Cardiac fibroblast (primary cell): ENCODE measurements around the gene PIM3.

ENCODE experiments used
- DNase-seq, 2 donors: peaks; one replicate each; pipeline versions ENCODE4 v3.0.0 to v3.0.0-alpha.2; 2010; ENCODE audit warnings: low read depth in 2 of 2
- H3K4me3 ChIP-seq, 2 donors: replicated peaks in 1 of 2; 1 replicate in 1 of 2; 2 replicates in 1 of 2; pipeline ENCODE4 v1.5.1; 2011; ENCODE audit warnings: low read depth in 2 of 2, low read length in 2 of 2, mild to moderate bottlenecking in 2 of 2, moderate library complexity in 1 of 2
- TF ChIP-seq, protein P1 (sequence below): IDR thresholded peaks from one replicate; pipeline ENCODE4 v1.5.1; 2011; ENCODE audit warnings: low read depth, mild to moderate bottlenecking, low read length, inconsistent platforms

PIM3 gene

DNA sequence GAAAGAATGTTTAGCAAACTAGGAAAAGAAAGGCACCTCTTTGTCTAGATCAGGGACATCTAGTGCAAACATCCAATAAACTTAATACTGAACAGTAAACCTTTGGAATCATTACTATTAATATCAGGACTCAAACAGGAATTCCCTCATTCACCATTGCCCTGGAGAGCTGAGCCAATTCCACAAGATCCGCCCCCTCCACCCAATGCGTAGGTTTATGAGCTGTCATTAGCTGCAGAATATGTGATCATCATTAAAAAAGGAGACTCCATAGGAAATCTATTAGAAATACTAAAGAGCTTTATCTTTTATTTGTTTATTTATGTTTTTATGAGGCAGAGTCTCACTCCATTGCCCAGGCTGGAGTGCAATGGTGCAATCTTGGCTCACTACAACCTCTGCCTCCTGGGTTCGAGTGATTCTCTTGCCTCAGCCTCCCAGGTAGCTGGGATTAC lies 46.5 kb downstream of the PIM3 start:
- TF ChIP-seq, protein P1, sequence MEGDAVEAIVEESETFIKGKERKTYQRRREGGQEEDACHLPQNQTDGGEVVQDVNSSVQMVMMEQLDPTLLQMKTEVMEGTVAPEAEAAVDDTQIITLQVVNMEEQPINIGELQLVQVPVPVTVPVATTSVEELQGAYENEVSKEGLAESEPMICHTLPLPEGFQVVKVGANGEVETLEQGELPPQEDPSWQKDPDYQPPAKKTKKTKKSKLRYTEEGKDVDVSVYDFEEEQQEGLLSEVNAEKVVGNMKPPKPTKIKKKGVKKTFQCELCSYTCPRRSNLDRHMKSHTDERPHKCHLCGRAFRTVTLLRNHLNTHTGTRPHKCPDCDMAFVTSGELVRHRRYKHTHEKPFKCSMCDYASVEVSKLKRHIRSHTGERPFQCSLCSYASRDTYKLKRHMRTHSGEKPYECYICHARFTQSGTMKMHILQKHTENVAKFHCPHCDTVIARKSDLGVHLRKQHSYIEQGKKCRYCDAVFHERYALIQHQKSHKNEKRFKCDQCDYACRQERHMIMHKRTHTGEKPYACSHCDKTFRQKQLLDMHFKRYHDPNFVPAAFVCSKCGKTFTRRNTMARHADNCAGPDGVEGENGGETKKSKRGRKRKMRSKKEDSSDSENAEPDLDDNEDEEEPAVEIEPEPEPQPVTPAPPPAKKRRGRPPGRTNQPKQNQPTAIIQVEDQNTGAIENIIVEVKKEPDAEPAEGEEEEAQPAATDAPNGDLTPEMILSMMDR: no peak
- DNase-seq: no peak
- no peak overlapping the region for H3K4me3 ChIP-seq

DNA sequence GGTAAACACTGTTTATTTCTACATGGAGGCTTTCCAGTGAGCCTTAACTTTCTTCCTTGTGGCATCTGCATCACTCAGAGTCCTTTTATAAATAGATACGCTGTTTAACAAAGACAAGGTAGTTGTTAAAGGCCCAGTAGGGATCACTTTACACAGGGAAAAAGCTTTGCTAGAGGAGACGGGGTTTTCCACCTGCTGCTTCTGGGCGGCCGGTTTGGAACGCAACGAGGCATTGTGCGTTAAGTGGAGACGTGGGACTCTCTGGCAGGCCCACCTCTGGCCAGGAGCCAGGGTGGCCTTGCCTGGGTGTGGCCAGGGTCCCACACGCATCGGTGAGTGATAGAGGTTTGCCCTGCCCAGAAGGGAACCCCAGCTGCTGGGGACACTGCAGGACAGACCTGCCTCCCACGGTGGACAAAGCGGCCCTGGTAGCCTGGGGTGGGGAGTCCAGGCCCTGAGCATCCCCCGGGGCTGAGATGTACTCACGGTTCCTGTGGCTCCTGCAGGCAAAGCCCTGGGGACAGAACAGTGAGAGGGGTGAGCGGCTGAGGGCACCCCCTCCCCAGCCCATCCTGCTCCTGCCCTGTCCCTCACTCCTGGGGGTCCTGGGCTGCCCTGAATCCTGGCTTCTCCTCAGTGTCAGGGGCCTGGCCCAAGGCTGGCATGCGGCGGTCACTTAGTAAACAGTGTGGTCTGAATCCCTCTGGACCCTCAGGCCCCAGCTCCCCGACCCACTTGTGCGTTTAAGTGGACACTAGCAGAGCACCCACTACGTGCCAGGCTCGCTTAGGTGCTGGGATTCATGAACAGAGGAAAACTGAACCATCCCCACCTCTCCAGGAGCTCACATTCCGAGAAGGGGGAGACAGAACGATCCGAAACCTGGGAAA lies 47.8 kb downstream of the PIM3 start:
- no peak for DNase-seq
- TF ChIP-seq, protein P1: no peak
- no peak overlapping the region for H3K4me3 ChIP-seq

DNA sequence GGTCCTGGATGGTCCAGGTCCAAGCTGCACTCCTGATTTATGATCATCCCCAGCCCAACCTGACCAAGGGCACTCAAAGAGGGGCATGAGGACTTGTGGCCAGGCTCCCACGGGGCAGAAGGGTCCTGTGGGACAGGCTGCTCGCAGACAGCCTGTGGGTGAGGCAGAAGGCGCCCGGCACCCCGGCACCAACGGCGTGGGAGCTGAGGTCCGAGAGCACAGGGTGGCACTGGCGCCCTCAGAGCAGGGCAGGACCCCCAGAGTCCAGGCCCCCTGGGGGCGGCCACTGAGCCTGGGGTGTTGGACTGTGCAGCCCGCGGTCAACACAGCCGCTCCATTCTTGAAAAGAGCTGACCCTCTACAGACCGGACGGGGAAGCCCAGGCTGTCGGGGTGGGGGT lies 48.7 kb downstream of the PIM3 start:
- TF ChIP-seq, protein P1: no peak

DNA sequence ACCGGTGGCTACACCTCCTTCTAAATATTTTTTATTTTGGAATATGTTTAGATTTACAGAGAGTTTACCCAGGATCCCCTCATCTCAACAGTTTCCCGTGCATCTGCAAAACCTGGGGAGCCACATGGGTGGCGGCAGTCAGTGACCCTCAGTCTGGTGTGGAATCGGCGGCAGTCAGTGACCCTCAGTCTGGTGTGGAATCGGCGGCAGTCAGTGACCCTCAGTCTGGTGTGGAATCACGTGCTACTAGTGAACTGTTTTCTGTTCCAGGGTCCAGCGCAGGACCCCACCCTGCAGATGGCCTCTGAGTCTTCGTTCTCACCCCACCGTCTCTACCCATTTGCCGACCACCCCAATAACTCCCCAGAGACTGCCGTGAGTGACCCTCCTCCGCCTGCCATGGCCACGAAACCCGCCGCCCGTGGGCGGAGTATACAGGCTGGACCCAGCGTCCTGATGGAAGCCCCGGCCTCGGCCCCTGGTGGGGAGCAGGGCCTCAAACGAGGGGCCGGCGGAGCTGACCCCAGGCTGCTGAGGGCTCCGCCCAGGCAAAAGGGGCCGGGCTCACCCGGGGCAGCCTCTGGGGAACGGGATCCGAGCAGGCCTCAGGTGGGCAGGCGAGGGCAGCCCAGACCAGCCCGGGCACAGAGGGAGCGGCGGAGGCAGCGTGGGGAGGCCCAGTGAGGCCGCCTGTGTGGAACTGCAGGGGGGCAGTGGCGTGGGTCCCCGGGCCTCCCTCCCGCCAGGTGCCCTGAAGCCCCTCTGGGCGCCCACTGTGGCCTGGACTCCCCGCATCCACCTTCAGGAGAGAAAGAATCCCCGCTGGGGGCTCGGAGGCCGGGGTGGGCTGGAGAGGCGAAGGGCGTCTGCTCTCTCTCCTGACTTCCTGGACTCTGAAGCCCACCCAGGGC lies 49.4 kb downstream of the PIM3 start:
- DNase-seq: no peak
- TF ChIP-seq, protein P1: no peak
- no peak overlapping the region for H3K4me3 ChIP-seq

More for the DNA sequence above, 48.7 kb downstream of the PIM3 start:
- no peak overlapping the region for H3K4me3 ChIP-seq
- no peak for DNase-seq

DNA sequence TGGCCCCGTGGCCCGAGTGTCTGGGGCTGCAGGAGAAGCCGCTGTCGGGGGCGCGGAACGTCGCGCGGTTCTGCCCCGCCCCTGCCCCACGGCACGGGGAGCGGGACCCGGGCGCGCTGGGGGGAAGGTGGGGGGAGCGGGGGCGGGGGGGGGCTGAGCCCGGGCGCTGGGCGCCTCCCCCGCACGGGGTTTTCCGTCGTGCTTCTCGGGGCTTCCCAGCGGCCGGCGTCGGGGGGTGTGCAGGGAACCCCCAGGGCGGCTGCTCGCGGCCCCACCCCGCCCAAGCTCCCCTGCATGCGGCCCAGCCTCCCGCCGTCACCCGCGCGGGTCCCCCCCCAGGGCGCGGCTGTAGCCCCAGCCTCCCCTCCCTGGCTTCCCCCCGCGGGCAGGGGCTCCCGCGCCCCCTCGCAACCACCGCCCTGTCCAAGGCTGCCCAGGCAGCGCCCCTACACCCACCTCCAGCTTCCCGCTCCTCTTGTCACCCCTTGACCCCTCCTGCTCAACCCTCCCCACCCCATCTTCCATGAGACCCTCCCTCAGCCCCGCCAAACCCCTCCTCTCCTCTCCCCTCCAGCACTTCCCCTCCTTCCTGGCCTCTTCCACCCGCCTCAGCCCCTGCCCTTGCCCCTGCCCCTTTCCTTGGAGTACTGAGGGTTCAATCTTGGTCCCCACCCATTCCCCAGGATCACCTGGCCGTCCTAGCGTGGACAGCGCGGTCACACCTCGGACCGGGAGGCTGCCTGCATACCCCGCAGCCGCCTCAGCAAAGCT lies 50.3 kb downstream of the PIM3 start:
- H3K4me3 ChIP-seq: no peak overlapping the region
- DNase-seq: no peak
- TF ChIP-seq, protein P1: no peak
